Measurements from ENCODE around the gene ACTN2. TPM values are rescaled to one million over a fixed set of nuclear protein-coding genes. Genes with fewer than 3 reads are reported as not detected.

Gene ACTN2
- total and polyA plus RNA-seq, 2 donors (not counting 1 experiment from before 2014, with no cell fraction given) = 0.17 to 0.22 TPM

GRCh38 chr1:236795757-236796667 is 109.7 kb downstream of the ACTN2 start:
- no peaks in the 10 kb centered on the region for H3K4me1 ChIP-seq (ENCODE audit: control insufficient read depth, extremely low read depth, insufficient read depth, low read length)
- H3K36me3 ChIP-seq (ENCODE audit: control insufficient read depth, insufficient read depth, low read length) = no peaks in the 10 kb centered on the region
- peaks cover 18% of the 10 kb centered on the region for H3K79me2 ChIP-seq (ENCODE audit: control insufficient read depth, insufficient read depth, low read length)
- peak overlapping the region; percentile 84 to 98 (median 96) for H3K4me3 ChIP-seq (replicated peaks in 1 of 4; ENCODE audit: control extremely low read depth in 1 of 4, insufficient read depth in 1 of 4, low read depth in 3 of 4, low read length in 4 of 4)
- peak overlapping the region; percentile 95 for H2AFZ ChIP-seq (ENCODE audit: low read length)
- peak; percentile 57 to 61 for DNase-seq (ENCODE audit: low read depth in 2 of 2)
- H3K9me3 ChIP-seq (ENCODE audit: control insufficient read depth, insufficient read depth, low read depth, low read length) = no peaks in the 10 kb centered on the region
- H4K20me1 ChIP-seq (ENCODE audit: control insufficient read depth, extremely low read depth, insufficient read depth, low read length) = no peaks in the 10 kb centered on the region
- H3K4me2 ChIP-seq (ENCODE audit: extremely low read depth, insufficient read depth, low read length) = peak overlapping the region; percentile 89
- H3K9ac ChIP-seq (ENCODE audit: insufficient read depth, low read length) = peak overlapping the region; percentile 88
- H3K27me3 ChIP-seq (ENCODE audit: control insufficient read depth, insufficient read depth, low read length) = no peaks in the 10 kb centered on the region
- H3K27ac ChIP-seq (ENCODE audit: insufficient read depth, low read length) = peak overlapping the region; percentile 88
- TF ChIP-seq EZH2 (IDR thresholded peaks at IDR 0.05; ENCODE audit: low read length, missing control alignments) (no peak), CTCF (conservative IDR thresholded peaks at IDR 0.05 in 1 of 2, IDR thresholded peaks at IDR 0.05 in 1 of 2; ENCODE audit: low read depth in 1 of 2, low read length in 2 of 2) (no peak)

DNA sequence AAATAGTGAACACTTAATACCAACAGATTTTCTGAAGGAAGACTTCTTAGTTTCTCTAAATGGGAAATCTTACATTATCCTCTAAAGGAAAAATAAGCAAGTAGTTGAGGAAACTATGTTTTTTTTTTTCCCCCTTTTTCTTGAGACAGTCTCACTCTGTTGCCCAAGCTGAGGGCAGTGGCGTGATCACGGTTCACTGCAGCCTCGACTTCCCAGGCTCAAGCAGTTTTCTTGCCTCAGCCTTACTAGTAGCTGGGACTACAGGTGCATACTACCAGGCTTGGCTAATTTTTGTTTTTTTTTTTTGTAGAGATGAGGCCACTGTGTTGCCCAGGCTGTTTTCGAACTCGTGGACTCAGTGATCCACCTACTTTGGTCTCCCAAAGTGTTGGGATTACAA is 112.7 kb downstream of the ACTN2 start:
- Histone ChIP-seq H4K20me1 (ENCODE audit: control insufficient read depth, extremely low read depth, insufficient read depth, low read length) (no peaks in the 10 kb centered on the region), H3K4me1 (ENCODE audit: control insufficient read depth, extremely low read depth, insufficient read depth, low read length) (no peaks in the 10 kb centered on the region), H3K79me2 (ENCODE audit: control insufficient read depth, insufficient read depth, low read length) (peaks cover 18% of the 10 kb centered on the region), H3K27ac (ENCODE audit: insufficient read depth, low read length) (no peak overlapping the region), H3K4me2 (ENCODE audit: extremely low read depth, insufficient read depth, low read length) (no peak overlapping the region), H3K4me3 (replicated peaks in 1 of 4; ENCODE audit: control extremely low read depth in 1 of 4, insufficient read depth in 1 of 4, low read depth in 3 of 4, low read length in 4 of 4) (no peak overlapping the region), H3K36me3 (ENCODE audit: control insufficient read depth, insufficient read depth, low read length) (no peaks in the 10 kb centered on the region), H3K9ac (ENCODE audit: insufficient read depth, low read length) (no peak overlapping the region), H3K27me3 (ENCODE audit: control insufficient read depth, insufficient read depth, low read length) (no peaks in the 10 kb centered on the region), H3K9me3 (ENCODE audit: control insufficient read depth, insufficient read depth, low read depth, low read length) (no peaks in the 10 kb centered on the region), H2AFZ (ENCODE audit: low read length) (no peak overlapping the region)
- no peak for TF ChIP-seq EZH2 (IDR thresholded peaks at IDR 0.05; ENCODE audit: low read length, missing control alignments)
- no peak for TF ChIP-seq CTCF (conservative IDR thresholded peaks at IDR 0.05 in 1 of 2, IDR thresholded peaks at IDR 0.05 in 1 of 2; ENCODE audit: low read depth in 1 of 2, low read length in 2 of 2)
- DNase-seq (ENCODE audit: low read depth in 2 of 2) = no peak

DNA sequence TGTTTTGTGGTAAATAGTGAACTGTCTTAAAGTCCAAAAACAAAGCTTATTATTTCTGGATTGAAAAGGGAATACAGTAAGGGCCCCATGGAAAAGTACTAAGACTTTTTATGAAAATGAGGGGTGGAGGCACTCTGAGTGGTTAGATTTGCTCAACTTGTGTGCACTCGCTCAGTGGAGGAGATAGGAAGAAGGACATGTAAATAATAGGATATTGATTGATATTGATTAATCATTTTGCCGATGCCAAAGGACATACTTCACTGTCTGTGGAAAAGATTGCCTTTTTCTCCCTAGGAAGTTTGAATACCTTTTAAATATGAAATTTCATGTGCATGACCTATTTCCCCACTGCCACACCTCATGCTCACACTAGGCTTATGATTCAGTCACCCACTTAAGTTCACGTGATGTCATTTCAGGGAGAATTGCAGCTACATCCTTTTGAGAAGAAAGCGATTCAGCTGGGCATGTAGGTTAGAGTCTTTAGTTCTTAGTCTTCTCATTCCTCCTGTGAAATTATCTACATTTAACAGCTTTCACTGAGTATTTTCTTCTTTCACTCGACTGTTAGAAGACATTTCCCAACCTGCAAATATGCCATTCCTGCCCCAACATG is 113.8 kb downstream of the ACTN2 start:
- Histone ChIP-seq H3K4me3 (replicated peaks in 1 of 4; ENCODE audit: control extremely low read depth in 1 of 4, insufficient read depth in 1 of 4, low read depth in 3 of 4, low read length in 4 of 4) (no peak overlapping the region), H4K20me1 (ENCODE audit: control insufficient read depth, extremely low read depth, insufficient read depth, low read length) (no peaks in the 10 kb centered on the region), H3K9me3 (ENCODE audit: control insufficient read depth, insufficient read depth, low read depth, low read length) (no peaks in the 10 kb centered on the region), H3K9ac (ENCODE audit: insufficient read depth, low read length) (no peak overlapping the region), H3K27me3 (ENCODE audit: control insufficient read depth, insufficient read depth, low read length) (no peaks in the 10 kb centered on the region), H3K79me2 (ENCODE audit: control insufficient read depth, insufficient read depth, low read length) (peaks cover 18% of the 10 kb centered on the region), H3K27ac (ENCODE audit: insufficient read depth, low read length) (no peak overlapping the region), H3K4me1 (ENCODE audit: control insufficient read depth, extremely low read depth, insufficient read depth, low read length) (no peaks in the 10 kb centered on the region), H2AFZ (ENCODE audit: low read length) (no peak overlapping the region), H3K4me2 (ENCODE audit: extremely low read depth, insufficient read depth, low read length) (no peak overlapping the region), H3K36me3 (ENCODE audit: control insufficient read depth, insufficient read depth, low read length) (no peaks in the 10 kb centered on the region)
- DNase-seq (ENCODE audit: low read depth in 2 of 2) = peak in 1 of 2 donors; percentile 22
- TF ChIP-seq EZH2 (IDR thresholded peaks at IDR 0.05; ENCODE audit: low read length, missing control alignments) (no peak), CTCF (conservative IDR thresholded peaks at IDR 0.05 in 1 of 2, IDR thresholded peaks at IDR 0.05 in 1 of 2; ENCODE audit: low read depth in 1 of 2, low read length in 2 of 2) (no peak)
